Measurements from ENCODE around the gene PNLIPRP3.

PNLIPRP3 gene

DNA sequence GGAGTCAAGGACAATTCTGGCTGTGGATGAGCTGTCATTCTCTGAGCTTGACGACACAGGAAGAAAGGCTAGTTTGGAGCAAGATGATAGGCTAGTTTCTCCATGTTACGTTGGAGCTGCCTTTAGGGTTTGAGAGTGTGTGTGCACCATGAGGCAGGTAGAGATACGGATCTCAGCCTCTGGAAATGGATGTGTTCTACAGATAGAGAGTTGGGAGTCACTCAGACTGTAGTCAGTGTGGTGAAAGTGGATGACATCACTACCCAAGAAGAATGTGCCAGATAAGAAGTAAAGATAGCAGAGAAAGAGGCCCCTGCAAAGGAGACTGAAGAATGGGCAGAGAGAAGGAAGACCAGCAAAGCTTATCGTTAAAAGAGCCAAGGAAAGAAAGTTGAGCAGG, 42.4 kb downstream of the PNLIPRP3 start:
- TF ChIP-seq BACH2 (CRISPR knock-in tag; IDR thresholded peaks at IDR 0.05; ENCODE audit: borderline replicate concordance) (no peak), OSR1 (CRISPR knock-in tag; IDR thresholded peaks at IDR 0.05) (no peak), SNAI2 (CRISPR knock-in tag; IDR thresholded peaks at IDR 0.05) (no peak), ZNF70 (CRISPR knock-in tag; IDR thresholded peaks at IDR 0.05) (no peak), GLIS3 (CRISPR knock-in tag; IDR thresholded peaks at IDR 0.05) (no peak), ZC3H10 (CRISPR knock-in tag; IDR thresholded peaks at IDR 0.05) (no peak), ISL1 (CRISPR knock-in tag; IDR thresholded peaks at IDR 0.05) (no peak), ZNF8 (CRISPR knock-in tag; IDR thresholded peaks at IDR 0.05) (no peak), ZFP30 (CRISPR knock-in tag; IDR thresholded peaks at IDR 0.05) (no peak), TOX (CRISPR knock-in tag; IDR thresholded peaks at IDR 0.05; ENCODE audit: borderline replicate concordance) (no peak), RARB (CRISPR knock-in tag; IDR thresholded peaks at IDR 0.05) (no peak), ZNF565 (CRISPR knock-in tag; conservative IDR thresholded peaks at IDR 0.05; ENCODE audit: low read depth) (no peak), CSDC2 (CRISPR knock-in tag; IDR thresholded peaks at IDR 0.05) (no peak)
- TF ChIP-seq, protein P1, sequence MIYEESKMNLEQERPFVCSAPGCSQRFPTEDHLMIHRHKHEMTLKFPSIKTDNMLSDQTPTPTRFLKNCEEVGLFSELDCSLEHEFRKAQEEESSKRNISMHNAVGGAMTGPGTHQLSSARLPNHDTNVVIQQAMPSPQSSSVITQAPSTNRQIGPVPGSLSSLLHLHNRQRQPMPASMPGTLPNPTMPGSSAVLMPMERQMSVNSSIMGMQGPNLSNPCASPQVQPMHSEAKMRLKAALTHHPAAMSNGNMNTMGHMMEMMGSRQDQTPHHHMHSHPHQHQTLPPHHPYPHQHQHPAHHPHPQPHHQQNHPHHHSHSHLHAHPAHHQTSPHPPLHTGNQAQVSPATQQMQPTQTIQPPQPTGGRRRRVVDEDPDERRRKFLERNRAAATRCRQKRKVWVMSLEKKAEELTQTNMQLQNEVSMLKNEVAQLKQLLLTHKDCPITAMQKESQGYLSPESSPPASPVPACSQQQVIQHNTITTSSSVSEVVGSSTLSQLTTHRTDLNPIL (CRISPR knock-in tag; IDR thresholded peaks at IDR 0.05; ENCODE audit: low read depth): no peak
- no peak for ATAC-seq

DNA sequence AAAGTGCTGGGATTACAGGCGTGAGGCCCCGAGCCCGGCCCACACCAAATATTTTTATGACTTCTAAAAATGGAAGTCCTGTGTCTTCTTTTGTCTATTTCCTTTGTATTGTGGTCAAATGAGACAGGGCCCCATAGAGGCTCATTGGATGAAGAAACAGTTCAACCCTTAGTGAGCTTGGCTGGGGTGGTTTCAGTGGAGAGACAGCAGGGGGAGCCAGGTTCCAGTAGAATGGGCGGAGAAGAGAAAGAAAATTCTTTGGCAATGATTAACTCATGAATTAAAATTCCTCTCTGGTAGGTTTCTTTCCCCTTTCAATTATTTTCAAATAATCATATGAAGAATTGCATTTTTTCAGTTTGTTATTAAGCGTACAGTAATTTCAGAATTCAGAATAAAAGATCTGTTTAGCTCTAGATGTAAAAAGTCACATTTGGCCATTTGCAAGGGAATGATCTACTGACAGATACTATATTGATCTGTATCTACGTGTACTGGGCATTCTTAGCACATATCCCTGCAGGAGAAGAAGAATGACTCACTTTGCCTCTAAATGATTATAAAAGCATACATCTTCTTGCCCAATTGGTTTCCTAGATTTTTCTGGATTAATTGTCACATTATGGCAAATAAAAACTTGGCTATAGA, 43.2 kb downstream of the PNLIPRP3 start:
- TF ChIP-seq ISL1 (CRISPR knock-in tag; IDR thresholded peaks at IDR 0.05) (peak; percentile 74), SNAI2 (CRISPR knock-in tag; IDR thresholded peaks at IDR 0.05) (peak; percentile 28; the same call in 1 of the 2 replicates), ZFP3 (CRISPR knock-in tag; IDR thresholded peaks at IDR 0.05) (0 out of 2 replicates have a peak, but pooled peaks have one; percentile 46)
- TF ChIP-seq, protein P2, sequence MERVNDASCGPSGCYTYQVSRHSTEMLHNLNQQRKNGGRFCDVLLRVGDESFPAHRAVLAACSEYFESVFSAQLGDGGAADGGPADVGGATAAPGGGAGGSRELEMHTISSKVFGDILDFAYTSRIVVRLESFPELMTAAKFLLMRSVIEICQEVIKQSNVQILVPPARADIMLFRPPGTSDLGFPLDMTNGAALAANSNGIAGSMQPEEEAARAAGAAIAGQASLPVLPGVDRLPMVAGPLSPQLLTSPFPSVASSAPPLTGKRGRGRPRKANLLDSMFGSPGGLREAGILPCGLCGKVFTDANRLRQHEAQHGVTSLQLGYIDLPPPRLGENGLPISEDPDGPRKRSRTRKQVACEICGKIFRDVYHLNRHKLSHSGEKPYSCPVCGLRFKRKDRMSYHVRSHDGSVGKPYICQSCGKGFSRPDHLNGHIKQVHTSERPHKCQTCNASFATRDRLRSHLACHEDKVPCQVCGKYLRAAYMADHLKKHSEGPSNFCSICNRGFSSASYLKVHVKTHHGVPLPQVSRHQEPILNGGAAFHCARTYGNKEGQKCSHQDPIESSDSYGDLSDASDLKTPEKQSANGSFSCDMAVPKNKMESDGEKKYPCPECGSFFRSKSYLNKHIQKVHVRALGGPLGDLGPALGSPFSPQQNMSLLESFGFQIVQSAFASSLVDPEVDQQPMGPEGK (CRISPR knock-in tag; IDR thresholded peaks at IDR 0.05; ENCODE audit: borderline replicate concordance): no peak
- TF ChIP-seq, protein P1 (CRISPR knock-in tag; IDR thresholded peaks at IDR 0.05; ENCODE audit: low read depth): peak; percentile 46; the same call in 1 of the 2 replicates
- peak; percentile 79 for ATAC-seq

DNA sequence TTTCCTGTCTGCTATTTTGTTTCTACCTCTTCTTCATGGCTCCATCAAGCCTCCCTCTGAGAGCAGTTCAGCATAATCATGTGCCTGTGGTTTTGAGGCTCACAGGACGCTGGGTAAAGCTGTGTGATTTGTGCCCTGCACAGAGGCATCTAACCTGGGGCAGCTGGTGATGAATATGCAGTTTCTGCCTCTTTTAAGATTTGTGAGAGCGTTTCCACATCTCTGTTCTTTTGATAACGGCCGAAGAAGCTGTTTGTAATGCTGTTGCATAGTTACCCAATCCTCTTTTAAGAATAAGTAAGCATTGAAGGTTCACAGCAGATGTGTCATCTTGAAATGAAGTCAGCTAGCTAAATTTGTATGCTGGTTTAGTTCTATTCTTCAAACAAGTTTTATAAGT, 45.2 kb downstream of the PNLIPRP3 start:
- TF ChIP-seq PPARA (CRISPR knock-in tag; IDR thresholded peaks at IDR 0.05; ENCODE audit: borderline replicate concordance): no peak
- no peak for TF ChIP-seq ZFP30 (CRISPR knock-in tag; IDR thresholded peaks at IDR 0.05)
- no peak for TF ChIP-seq TOX (CRISPR knock-in tag; IDR thresholded peaks at IDR 0.05; ENCODE audit: borderline replicate concordance)
- no peak for TF ChIP-seq ZFP3 (CRISPR knock-in tag; IDR thresholded peaks at IDR 0.05)
- TF ChIP-seq RARB (CRISPR knock-in tag; IDR thresholded peaks at IDR 0.05): no peak
- no peak for TF ChIP-seq BACH2 (CRISPR knock-in tag; IDR thresholded peaks at IDR 0.05; ENCODE audit: borderline replicate concordance)
- TF ChIP-seq, protein P3, sequence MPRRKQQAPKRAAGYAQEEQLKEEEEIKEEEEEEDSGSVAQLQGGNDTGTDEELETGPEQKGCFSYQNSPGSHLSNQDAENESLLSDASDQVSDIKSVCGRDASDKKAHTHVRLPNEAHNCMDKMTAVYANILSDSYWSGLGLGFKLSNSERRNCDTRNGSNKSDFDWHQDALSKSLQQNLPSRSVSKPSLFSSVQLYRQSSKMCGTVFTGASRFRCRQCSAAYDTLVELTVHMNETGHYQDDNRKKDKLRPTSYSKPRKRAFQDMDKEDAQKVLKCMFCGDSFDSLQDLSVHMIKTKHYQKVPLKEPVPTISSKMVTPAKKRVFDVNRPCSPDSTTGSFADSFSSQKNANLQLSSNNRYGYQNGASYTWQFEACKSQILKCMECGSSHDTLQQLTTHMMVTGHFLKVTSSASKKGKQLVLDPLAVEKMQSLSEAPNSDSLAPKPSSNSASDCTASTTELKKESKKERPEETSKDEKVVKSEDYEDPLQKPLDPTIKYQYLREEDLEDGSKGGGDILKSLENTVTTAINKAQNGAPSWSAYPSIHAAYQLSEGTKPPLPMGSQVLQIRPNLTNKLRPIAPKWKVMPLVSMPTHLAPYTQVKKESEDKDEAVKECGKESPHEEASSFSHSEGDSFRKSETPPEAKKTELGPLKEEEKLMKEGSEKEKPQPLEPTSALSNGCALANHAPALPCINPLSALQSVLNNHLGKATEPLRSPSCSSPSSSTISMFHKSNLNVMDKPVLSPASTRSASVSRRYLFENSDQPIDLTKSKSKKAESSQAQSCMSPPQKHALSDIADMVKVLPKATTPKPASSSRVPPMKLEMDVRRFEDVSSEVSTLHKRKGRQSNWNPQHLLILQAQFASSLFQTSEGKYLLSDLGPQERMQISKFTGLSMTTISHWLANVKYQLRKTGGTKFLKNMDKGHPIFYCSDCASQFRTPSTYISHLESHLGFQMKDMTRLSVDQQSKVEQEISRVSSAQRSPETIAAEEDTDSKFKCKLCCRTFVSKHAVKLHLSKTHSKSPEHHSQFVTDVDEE (CRISPR knock-in tag; IDR thresholded peaks at IDR 0.05): no peak
- no peak for TF ChIP-seq TCF4 (CRISPR knock-in tag; IDR thresholded peaks at IDR 0.05; ENCODE audit: borderline replicate concordance)
- TF ChIP-seq, protein P4, sequence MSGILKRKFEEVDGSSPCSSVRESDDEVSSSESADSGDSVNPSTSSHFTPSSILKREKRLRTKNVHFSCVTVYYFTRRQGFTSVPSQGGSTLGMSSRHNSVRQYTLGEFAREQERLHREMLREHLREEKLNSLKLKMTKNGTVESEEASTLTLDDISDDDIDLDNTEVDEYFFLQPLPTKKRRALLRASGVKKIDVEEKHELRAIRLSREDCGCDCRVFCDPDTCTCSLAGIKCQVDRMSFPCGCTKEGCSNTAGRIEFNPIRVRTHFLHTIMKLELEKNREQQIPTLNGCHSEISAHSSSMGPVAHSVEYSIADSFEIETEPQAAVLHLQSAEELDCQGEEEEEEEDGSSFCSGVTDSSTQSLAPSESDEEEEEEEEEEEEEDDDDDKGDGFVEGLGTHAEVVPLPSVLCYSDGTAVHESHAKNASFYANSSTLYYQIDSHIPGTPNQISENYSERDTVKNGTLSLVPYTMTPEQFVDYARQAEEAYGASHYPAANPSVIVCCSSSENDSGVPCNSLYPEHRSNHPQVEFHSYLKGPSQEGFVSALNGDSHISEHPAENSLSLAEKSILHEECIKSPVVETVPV (CRISPR knock-in tag; IDR thresholded peaks at IDR 0.05): no peak
- TF ChIP-seq ESRRG (CRISPR knock-in tag; IDR thresholded peaks at IDR 0.05): no peak
- no peak for TF ChIP-seq ZNF565 (CRISPR knock-in tag; conservative IDR thresholded peaks at IDR 0.05; ENCODE audit: low read depth)
- TF ChIP-seq ZC3H10 (CRISPR knock-in tag; IDR thresholded peaks at IDR 0.05): no peak
- TF ChIP-seq ZNF8 (CRISPR knock-in tag; IDR thresholded peaks at IDR 0.05): no peak
- no peak for TF ChIP-seq SNAI2 (CRISPR knock-in tag; IDR thresholded peaks at IDR 0.05)
- TF ChIP-seq ARNTL (CRISPR knock-in tag; IDR thresholded peaks at IDR 0.05; ENCODE audit: borderline replicate concordance, low read depth): no peak
- no peak for TF ChIP-seq GLIS3 (CRISPR knock-in tag; IDR thresholded peaks at IDR 0.05)
- TF ChIP-seq OSR1 (CRISPR knock-in tag; IDR thresholded peaks at IDR 0.05): no peak
- TF ChIP-seq, protein P1 (CRISPR knock-in tag; IDR thresholded peaks at IDR 0.05; ENCODE audit: low read depth): no peak
- ATAC-seq: no peak

All from SK-N-SH treated with all-trans-retinoic acid at 6 μM for 48 hours (cell line).